Measurements from ENCODE around the gene SRD5A2.

DNA sequence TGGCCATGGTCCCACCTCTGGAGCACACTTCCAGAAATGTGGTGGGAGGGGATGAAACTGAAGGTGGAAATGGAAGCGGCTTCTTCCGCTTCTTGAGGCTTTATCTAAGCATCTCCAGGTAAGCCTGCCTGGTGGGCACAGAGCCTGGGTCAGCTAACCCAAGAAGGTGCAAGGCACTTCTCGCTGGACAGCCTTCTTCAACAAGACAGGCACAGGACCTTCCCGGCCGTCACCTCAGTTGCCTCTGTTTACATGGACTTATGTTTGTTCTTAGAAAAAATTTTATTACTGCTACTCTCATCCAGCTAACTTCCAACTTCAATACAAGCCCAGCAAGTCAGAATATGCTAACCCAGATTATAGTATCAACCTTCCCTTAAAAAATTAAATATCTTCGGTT lies 51.9 kb downstream of the SRD5A2 start:
- TF ChIP-seq, protein P1, sequence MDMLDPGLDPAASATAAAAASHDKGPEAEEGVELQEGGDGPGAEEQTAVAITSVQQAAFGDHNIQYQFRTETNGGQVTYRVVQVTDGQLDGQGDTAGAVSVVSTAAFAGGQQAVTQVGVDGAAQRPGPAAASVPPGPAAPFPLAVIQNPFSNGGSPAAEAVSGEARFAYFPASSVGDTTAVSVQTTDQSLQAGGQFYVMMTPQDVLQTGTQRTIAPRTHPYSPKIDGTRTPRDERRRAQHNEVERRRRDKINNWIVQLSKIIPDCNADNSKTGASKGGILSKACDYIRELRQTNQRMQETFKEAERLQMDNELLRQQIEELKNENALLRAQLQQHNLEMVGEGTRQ (IDR thresholded peaks at IDR 0.05; ENCODE audit: low read length) = no peak
- TF ChIP-seq, protein P2, sequence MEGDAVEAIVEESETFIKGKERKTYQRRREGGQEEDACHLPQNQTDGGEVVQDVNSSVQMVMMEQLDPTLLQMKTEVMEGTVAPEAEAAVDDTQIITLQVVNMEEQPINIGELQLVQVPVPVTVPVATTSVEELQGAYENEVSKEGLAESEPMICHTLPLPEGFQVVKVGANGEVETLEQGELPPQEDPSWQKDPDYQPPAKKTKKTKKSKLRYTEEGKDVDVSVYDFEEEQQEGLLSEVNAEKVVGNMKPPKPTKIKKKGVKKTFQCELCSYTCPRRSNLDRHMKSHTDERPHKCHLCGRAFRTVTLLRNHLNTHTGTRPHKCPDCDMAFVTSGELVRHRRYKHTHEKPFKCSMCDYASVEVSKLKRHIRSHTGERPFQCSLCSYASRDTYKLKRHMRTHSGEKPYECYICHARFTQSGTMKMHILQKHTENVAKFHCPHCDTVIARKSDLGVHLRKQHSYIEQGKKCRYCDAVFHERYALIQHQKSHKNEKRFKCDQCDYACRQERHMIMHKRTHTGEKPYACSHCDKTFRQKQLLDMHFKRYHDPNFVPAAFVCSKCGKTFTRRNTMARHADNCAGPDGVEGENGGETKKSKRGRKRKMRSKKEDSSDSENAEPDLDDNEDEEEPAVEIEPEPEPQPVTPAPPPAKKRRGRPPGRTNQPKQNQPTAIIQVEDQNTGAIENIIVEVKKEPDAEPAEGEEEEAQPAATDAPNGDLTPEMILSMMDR (IDR thresholded peaks at IDR 0.05; ENCODE audit: control extremely low read depth in 1 of 3, insufficient read depth in 1 of 3, low read depth in 1 of 3, low read length in 3 of 3) = no peak

Measured in H1 (cell line).